ENCODE measurements around the gene CEP104.
A peak's percentile ranks its signal among the peaks of the same experiment; 100 is the strongest.
"Not testable (repeated sequence)": the region's sequence is repeated elsewhere in the genome, so short reads cannot be mapped to it uniquely, and the experiment has no call there.

Gene CEP104

DNA sequence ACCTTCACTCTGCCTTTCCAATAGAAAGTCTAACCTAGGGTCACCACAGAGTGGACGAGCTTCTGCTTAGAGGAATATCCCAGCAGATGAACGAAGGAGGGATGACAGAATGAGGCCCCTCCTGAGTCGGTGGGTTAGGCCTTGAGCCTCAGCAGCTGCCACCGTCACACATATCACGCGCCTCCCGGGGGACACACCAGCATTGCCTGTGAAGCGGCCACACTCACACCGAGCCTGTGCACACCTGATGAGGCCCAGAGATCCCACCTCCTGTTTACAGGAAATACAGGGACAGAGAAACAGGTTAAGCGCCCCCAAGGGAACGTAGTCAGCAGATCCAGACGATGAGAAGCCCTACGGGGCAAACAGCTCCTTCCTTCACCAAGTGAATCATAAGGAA, 35.6 kb downstream of the CEP104 start:
- no peak for DNase-seq

DNA sequence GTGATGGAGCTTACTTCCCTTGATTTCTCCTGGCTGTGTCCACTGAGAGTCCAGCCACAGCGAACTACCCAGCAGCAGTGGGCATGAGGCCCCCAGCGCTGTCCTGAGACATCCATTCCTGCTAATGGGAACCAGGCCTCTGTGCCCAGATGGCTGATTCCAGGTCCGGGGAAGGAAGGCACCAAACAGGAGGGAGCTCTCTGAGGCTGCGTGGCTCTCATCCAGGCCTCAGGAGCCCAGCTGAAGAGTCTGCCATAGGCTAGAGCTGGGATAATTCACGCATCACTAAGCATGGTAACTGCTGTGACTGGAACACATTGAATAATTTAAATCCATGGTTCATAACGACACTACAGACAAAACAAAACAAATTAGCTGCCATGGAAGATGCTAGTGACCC, 36.0 kb downstream of the CEP104 start:
- no peak for DNase-seq

DNA sequence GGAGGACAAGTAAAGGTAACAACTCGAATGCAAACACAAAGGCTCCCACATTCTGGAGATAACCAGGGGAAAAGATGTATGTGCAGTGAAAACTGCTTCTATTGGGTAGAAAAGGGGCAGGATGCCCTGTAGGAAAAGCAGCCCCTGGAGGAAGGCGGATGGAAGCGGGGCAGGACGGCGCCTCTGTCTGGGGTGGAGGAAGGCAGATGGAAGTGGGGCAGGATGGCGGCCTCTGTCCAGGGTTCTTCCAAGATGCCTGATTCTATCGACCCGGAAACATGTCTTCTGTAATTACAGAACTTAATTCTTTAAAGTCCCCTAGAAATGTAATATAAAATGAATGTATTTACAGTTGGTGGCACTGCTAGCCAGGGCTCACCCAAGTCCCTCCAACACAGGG, 36.7 kb downstream of the CEP104 start:
- no peak for DNase-seq

DNA sequence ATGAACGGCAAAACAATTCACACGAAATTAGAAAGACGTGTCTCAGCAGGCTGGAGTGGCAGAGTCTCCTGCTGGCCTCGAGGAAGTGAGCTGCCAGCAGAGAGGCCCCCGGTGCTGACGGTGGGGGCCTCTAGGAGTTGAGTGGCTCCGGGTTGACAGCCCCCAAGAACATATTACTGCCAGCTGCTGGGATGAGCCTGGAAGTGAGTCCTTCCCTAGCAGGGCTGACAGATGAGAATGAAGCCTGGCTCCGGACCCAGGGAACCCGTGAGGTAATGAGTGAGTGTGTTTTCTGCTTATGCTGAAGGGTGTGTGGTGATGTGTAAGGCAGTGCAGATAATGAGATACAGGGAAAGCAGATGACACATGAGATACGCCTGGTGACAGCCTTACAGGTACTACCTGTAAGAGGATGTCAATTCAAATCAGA, 37.2 kb downstream of the CEP104 start:
- no peak for DNase-seq

DNA sequence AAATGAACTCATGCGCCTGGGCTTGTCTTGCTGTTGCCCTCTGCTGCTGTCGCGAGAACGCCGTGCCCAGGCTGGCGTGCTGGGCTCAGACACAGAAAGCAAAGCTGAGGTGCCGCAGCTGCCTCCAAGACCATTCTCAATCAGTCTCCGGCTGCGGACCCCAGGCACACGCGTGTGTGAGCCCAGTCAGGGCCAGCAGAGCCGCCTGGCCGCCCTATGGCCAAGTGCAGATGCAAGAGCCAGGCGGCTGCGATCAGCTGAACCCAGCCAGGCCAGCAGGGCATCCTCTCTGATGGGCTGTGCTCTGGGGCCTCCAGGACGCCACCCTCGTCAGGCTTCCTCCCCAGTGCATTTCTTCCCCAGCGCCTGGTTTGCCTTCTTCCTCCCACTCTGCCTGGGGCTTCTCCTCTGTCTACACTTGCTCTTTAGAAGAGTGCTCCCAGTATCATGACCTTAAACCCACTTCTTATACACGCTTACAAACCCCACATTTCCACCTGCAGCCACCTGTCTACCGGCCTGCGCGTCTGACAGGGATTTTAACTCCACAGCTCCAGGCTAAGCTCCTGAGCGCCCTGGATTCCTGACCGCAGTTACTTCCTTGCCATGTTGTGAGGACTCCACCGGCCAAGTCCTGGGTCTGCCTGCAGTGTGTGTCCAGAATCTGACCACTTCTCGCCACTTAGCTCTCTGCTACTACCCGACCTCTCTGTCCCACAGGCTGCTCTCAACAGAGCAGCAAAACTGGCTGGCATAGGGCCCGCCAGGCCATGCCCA, 39.0 kb downstream of the CEP104 start:
- no peak for DNase-seq

DNA sequence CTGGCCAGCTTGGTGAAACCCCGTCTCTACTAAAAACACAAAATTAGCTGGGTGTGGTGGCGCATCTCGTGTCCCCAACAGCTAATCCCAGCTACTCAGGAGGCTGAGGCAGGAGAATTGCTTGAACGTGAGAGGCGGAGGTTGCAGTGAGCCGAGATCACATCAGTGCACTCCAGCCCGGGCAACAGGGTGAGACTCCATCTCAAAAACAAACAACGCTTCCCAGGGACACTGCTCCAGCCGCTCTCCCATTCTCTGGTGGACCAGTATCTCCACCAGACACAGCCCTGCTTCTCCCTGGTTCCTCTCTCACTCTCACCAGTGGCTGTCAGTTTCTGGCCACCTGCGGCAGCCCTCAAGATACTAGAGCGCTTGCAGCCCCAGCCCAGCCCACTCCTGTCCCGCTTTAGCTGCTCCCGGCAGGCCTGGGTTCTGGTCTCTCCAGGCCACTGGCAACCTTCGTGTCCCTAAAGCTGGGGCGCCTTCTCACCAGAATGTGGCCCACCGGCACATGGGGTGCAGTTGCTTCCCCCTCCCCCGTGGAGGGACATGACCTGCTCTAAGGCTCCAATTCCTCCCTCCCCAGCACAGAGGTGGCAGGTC, 39.8 kb downstream of the CEP104 start:
- DNase-seq = no peak

DNA sequence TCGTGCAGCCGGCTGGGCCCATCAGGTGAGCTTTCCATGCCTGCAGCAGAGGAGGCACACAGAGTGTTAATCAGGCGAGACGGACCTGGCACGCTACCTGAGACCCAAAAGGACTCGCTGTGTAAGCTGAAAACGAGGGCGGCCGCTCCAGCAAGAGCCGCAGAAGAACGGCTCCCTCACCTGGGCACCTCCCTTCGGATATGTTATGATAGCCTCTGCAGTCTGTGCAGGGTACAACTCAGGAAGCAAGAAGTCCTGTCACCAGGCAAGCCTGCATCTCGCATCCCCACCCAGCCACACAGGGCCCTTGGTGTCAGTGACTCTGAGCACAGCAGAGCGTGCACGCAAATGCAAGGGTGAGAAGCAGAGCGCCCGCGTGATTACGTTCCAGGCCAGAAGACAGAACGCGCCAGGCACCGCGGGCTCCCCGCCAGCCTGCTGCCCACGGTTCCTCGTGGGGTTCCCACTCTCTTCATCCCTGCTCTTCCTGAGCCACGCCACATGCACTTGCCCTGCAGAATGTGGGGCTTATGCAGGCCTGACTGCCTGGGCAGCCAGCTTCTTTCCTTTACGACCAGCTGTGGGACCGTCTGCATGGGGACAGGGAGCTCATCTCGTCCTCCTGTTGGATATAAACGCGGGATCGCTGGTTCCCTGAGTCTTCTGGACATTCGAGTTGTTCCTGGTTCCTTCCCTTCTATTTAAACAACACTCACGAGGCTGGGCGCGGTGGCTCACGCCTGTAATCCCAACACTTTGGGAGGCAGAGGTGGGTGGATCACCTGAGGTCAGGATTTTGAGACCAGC, 40.5 kb downstream of the CEP104 start:
- DNase-seq = no peak

DNA sequence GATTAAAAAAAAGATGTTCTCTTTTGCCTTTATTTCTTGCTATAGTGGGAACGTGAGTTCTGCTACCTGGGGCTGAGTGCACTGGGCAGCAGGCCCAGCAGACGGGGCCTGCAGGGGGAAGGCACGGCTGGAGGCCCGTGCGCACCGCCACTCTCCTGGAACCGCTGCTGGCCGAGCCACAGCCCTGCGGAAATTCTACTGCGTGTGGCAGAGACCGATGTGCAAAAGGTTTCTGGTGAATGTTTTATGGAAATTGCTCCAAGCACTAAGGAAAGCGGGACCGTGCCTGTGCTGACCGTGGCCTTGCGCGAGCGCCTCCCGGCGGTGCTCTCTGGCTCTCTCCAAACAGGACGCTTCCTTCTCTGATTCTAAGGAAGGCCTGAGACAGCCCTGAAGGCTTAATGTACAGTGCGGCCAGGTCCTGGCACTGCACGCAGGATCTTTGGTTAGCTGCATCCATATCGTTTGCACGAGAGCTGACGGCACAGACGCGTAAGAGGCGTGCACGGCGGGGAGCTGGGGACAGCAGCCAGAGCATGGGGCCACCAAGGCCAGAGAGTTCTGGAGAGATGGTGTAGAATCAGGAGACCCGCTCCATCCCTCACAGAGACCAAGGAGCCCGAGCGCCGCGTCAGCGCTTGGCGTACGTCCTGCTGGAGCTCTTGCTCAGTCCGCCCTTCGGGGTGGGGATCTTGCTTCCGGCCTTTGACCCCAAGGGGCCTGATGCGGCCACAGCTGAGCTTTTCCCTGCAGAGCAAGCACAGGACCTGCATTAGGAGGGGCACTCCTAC, 42.0 kb downstream of the CEP104 start:
- no peak for DNase-seq

DNA sequence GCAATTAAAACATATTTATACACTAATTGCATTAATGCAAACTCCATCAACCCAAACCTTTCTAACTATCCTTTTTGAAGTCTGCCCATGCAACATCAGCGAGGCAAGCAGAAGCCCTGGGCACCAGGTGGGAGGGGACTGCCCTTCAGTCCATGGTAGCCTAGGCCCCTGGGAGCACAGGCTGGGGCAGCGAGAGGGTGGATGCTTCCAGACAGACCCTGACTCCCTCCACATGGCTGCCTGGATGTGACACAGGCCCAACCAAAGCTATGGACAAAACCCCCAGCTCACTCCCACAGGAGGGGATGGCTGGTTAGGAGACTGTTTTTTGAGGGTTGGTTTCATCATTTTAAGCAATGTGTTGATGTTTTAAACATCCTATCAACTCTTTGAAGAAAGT, 42.9 kb downstream of the CEP104 start:
- no peak for DNase-seq

DNA sequence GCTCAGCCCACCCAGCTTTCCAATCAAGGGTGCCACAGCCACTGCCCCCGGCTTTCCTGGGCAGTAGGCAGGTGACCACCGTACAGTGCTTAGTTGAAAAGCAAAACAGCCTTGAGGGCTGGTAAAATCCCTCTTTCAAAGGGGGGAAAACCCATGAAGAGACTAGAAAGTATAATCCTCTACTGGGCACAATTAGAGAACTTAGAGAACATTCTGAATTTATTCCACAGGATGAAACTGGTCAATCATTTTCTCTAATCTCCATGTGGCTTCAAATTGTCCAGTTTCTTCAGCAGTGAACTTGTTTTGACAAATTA, 45.5 kb downstream of the CEP104 start:
- no peak for DNase-seq

DNA sequence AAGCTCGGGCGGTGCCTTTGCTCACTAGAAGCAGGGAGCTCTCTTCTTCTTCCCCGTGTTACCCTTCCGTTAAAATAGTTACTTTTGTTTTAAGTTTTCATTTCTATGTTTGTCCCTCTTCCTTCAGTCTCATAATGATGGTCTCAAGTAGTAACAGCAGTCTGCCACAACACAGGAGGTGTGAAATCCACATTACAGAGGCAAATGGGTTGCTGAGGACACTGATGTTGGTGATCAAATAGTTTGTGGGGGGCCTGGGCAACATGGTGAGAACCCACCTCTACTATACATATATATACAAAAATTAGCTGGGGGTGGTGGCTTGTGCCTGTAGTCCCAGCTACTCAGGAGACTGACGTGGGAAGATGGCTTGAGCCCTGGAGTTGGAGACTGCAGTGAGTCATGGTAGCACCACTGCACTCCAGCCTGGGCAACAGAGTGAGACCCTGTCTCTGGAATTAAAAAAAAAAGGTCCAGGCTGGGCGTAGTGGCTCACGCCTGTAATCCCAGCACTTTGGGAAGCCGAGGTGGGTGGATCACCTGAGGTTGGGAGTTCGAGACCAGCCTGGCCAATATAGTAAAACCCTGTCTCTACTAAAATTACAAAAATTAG, 46.8 kb downstream of the CEP104 start:
- DNase-seq = not testable (repeated sequence)

DNA sequence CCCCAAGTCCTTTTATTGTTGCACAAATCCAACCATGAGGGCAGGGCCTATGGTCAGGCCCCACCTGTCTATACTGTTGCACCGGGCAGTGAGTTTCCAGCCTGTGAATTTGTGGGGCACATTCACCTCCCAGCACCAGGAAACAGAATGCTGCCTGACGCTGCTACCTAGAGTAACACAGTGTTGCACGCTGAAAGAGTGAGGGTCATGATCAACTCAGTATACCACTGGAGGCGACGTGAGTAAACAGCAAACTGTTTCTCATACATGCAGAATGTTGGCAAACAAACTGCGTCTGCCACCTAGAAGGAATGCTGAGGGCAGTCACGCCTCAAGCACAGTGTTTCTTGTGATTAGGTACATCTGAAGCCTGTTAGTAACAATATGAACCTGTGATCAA, 47.3 kb downstream of the CEP104 start:
- DNase-seq = no peak

DNA sequence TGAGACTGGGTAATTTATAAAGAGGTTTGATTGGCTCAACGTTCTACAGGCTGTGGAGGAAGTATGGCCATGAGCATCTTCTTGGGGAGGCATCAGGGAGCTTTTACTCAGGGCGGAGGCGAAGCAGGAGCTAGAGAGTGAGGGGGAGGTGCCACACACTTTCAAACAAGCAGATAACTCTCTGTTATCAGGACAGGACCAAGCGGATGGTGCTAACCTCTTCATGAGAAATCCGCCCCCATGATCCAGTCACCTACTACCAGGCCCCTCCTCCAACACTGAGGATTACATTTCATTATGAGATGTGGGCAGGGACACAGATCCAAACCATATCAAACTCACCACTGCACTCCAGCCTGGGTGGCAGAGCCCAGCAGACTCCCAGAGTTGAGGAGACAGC, 49.2 kb downstream of the CEP104 start:
- DNase-seq = no peak

DNA sequence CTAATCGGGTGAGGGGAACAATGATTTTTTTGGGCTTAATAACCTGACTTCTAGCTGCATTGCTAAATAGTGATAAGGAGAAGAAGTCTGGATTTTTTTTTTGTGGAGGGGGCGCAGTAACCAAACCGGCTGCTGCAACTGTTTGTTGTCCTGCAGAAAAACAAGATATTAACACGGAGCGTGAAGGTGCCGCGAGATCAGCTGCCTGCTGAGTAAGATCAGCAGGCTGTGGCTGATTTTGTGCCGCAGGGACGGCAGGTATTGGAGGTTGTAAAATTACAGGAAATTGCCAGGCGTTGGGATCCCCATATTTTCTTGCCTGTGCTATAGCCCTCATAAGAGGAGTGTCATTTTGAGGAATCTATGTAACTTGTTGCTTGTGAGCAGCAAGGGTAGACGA, 52.0 kb downstream of the CEP104 start:
- DNase-seq = no peak

DNA sequence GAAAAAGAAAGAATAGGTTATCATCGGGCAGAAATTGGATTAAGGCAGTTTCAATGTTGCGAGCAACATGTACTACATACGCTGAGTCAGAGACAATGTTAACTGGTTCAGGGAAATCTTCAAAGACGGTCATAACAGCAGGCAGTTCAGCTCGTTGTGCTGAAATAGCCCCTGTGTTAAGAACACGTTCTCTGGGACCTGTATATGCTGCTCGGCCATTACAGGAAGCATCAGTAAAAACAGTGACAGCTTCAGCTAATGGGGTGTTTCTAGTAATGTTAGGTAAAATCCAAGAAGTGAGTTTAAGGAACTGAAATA, 52.4 kb downstream of the CEP104 start:
- DNase-seq = not testable (repeated sequence)

DNA sequence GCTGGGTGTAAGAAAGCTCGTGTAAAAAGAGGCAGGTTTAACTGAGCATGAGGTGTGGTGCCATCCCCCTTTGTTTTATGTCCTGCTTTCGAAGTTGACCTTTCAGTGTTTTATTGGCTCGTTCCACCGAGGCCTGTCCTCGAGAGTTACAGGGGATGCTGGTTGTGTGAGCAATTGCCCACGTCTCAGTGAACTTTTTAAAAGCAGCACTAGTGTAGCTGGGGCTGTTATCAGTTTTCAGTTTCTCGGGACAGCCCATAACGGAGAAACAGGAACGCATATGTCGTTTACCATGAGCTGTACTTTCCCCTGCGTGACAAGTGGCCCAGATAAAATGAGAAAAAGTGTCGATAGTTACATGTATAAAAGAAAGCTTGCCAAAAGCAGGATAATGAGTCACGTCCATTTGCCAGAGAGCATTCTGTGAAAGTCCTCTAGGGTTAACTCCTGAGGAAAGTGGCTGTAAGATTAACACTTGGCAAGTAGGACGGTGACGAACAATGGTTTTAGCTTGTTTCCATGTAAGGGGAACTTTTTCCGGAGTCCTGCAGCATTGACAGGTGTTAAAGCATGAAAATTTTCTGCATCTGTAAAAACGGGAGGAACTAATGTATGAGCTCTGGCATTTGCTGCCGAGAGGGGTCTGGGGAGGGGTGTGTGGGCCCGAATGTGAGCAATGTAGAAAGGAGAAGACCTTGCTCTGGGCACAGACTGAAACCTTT, 52.9 kb downstream of the CEP104 start:
- no peak for DNase-seq

DNA sequence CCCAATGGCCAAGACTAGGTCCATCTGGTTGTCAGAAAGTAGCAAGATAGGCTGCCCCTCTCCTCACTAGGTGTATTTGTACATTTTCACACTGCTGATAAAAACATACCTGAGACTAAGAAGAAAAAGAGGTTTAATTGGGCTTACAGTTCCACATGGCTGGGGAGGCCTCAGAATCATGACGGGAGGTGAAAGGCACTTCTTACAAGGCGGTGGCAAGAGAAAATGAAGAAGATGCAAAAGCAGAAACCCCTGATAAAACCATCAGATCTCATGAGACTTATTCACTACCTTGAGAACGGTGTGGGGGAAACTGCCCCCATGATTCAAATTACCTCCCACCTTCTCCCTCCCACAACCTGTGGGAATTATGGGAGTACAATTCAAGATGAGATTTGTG, 56.2 kb downstream of the CEP104 start:
- DNase-seq = not testable (repeated sequence)

DNA sequence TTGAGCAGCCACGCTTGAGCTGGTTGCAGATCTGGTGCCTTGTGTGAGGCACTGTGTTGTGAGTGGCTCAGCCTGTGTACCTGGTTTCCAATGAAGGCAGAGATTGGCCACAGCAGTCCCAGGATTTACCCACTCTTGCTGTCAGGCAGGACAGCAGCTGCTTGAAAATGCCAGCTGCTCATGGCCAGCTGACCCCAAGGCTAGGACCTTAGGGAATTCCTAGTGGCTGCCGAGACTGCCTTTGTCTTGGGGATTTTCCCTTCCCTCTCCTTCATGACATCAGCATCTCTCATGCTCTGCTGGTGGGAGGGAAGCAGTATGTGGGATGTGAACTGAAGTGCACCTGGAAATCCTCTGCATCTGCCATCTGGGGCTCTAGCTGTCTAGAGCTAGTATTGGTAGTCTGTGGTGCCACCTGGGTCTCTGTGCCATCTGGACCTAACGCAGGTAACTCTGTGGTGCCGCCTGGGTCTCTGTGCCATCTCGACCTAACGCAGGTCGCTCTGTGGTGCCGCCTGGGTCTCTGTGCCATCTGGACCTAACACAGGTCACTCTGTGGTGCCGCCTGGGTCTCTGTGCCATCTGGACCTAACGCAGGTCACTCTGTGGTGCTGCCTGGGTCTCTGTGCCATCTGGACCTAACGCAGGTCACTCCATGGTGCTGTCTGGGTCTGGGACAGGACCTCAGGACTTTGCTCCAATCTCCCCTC, 56.9 kb downstream of the CEP104 start:
- no peak for DNase-seq

DNA sequence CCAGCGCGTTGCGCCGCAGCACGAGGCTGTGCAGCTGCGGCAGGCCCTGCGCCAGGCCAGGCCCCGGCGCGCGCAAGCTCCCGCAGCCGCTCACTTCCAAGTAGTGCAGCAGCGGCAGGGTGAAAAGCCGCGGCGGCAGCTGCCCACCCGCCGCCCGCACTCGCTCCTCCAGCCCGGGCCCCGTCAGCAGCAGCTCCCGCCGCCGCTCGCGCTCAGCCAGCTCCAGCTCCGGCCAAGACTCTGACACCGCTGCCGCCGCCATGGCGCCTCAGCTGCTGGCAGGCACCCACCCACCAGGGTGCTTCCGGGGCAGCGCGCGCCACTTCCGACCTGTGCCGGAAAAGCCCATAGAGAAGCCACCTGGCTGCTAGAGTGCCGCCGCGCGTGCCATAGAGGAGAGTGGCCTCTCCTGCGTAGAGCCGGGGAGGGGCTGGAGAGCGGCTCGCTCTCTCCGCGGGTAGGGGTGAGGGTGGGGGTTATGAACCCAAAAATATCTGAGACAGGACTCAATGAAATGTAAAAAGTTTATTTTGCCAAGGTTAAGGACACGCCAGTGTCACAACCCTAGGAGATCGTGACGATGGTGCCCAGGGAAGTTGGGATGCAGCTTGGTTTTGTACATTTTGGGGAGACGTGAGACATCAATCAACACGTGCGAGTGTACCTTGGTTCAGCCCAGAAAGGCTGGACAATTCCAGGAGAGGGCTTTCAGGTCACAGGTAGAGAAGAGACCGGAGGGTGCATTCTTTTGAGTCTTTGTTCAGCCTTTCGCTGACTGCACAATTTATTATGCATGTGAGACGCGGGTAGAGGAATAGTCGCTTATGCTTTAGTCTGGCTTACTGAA, 60.6 kb downstream of the CEP104 start, which contains the start of gene LRRC47:
TSS of gene LRRC47 (minus strand) at position 284 of the 847 bp plus-strand sequence. CDS start at position 262, 22 bp downstream.
- peak; percentile 79 for DNase-seq

DNA sequence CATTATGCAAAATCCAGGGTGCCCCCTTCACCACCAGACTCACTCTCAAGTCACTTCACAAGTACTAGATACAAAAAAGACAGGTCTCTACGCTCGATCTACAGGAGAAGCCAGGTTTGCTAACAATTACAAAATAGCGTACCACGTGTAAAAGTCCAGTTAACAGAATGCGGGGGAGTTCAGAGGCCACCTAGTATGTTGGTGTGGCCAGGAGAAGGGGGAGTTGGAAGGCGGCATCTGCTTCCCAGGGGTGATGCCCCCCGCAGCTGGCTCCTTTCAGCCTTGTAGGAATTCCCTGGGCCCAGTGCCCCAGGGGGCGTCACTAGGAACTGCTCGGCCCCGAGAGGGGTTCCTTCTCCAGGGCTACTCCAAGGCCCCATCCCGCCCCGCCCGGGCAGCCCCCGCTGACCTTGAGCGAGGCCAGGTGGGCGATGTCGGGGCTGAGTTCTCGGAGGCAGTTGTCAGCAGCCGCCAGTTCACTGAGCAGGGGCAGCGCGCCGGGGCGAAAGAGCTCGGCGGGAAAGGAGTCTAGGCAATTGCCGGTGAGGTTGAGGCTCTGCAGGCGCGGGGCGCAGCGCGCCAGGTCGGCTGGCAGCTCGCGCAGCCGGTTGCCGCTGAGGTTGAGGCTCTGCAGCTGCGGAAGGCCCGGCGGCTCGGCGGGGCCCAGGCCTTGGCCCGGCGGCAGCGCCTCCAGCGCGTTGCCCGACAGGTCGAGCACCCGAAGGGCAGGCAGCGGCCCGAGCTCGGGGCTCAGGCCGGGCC, 61.4 kb downstream of the CEP104 start:
- no peak for DNase-seq

All from cortex of kidney (tissue), 1 donor.